A549 (cell line): ENCODE results near the gene PPP2R5B. TPM values are rescaled to one million over a fixed set of nuclear protein-coding genes. Genes with fewer than 3 reads are reported as not detected.

Source experiments
- ATAC-seq, 2 experiments: fragments of 200-7000 bp in 1 of 2; fragments of >200 bp in 1 of 2; cut with Nextera tagmentation in 1 of 2; cut with Tn5 transposase in 1 of 2; 3 replicates each; pipeline versions ENCODE4 v1.8.0 to v1.9.1; 2018 to 2020; ENCODE audit warnings: mild to moderate bottlenecking in 1 of 2, moderate library complexity in 1 of 2
- CTCF ChIA-PET: fragments of 300-600 bp; sonication (Branson Sonifier 250); formaldehyde crosslinking; extraction: SDS; loops from one replicate; lab custom pipeline; 2021; ENCODE audit warnings: antibody characterized with exemption, inconsistent platforms; lab: Yijun Ruan, JAX
- POLR2A ChIA-PET: fragments of 350-600 bp; formaldehyde crosslinking; extraction: SDS; loops from one replicate; lab custom pipeline; 2021; ENCODE audit warnings: antibody characterized with exemption, inconsistent platforms; lab: Yijun Ruan, JAX
- DNase-seq, 2 experiments: peaks; one replicate each; pipeline versions ENCODE4 v3.0.0 to v3.0.0-alpha.2; 2011 to 2016; ENCODE audit warnings: low read depth in 1 of 2, low spot score in 1 of 2
- FAIRE-seq: peaks from 2 replicates; lab custom pipeline; 2011; peaks lifted over from hg19 to GRCh38; lab: Jason Lieb, UNC
- H3K27ac ChIP-seq, 2 experiments: fragments of >200 bp; sonication (Bioruptor Twin); formaldehyde crosslinking; 3 replicates each; pipeline ENCODE4 v1.5.1; 2016 to 2017
- H3K4me1 ChIP-seq: fragments of >200 bp; sonication (Bioruptor Twin); formaldehyde crosslinking; 3 replicates; pipeline ENCODE4 v1.6.1; 2016
- H3K4me2 ChIP-seq: fragments of >200 bp; sonication (Bioruptor Twin); formaldehyde crosslinking; 3 replicates; pipeline ENCODE4 v1.6.1; 2016
- H3K4me3 ChIP-seq: fragments of >200 bp; sonication (Bioruptor Twin); formaldehyde crosslinking; 3 replicates; pipeline ENCODE4 v1.5.1; 2016
- H3K9me3 ChIP-seq: fragments of >200 bp; sonication (Bioruptor Twin); formaldehyde crosslinking; 3 replicates; pipeline ENCODE4 v1.6.1; 2016
- ATOH8 ChIP-seq: fragments of 250-450 bp; sonication (Bioruptor Pico); IDR thresholded peaks from 2 replicates; pipeline ENCODE4 v1.5.0; 2020; ENCODE audit warnings: low read depth, mild to moderate bottlenecking, moderate library complexity
- CBX2 ChIP-seq: fragments of 200-600 bp; sonication (generic); IDR thresholded peaks from 2 replicates; pipeline ENCODE4 v1.6.1; 2016; ENCODE audit warnings: low read depth, mild to moderate bottlenecking, borderline replicate concordance
- CHD2 ChIP-seq: fragments of 150-350 bp; IDR thresholded peaks from 2 replicates; pipeline ENCODE4 v1.6.1; 2014; ENCODE audit warnings: low read length; ENCODE audit not compliant: partially characterized antibody
- CHD4 ChIP-seq: fragments of 200-600 bp; sonication (generic); IDR thresholded peaks from 2 replicates; pipeline ENCODE4 v1.6.1; 2016; ENCODE audit warnings: antibody characterized with exemption, mild to moderate bottlenecking, borderline replicate concordance
- E2F6 ChIP-seq: IDR thresholded peaks from 2 replicates; pipeline ENCODE4 v1.6.1; 2012; ENCODE audit warnings: low read depth, borderline replicate concordance
- EHF ChIP-seq: fragments of 250-450 bp; sonication (Bioruptor Pico); IDR thresholded peaks from 2 replicates; pipeline ENCODE4 v1.5.0; 2020; ENCODE audit warnings: mild to moderate bottlenecking
- EHMT2 ChIP-seq: fragments of 200-600 bp; sonication (generic); IDR thresholded peaks from 2 replicates; pipeline ENCODE4 v1.6.1; 2016; ENCODE audit warnings: antibody characterized with exemption, low read depth, mild to moderate bottlenecking, moderate library complexity
- ESRRA ChIP-seq: fragments of 150-350 bp; IDR thresholded peaks from 2 replicates; pipeline ENCODE4 v1.6.1; 2014; ENCODE audit warnings: mild to moderate bottlenecking, low read length, borderline replicate concordance
- FOSB ChIP-seq: fragments of 250-450 bp; sonication (Bioruptor Pico); IDR thresholded peaks from 2 replicates; pipeline ENCODE4 v1.5.0; 2020; ENCODE audit warnings: mild to moderate bottlenecking, moderate library complexity
- FOSL2 ChIP-seq, 2 experiments: fragments of 450-650 bp in 1 of 2; fragments of >200 bp in 1 of 2; sonication (Bioruptor Twin) in 1 of 2; formaldehyde crosslinking; IDR thresholded peaks; 2 replicates each; pipeline versions ENCODE4 v1.5.0 to v1.6.1; 2016 to 2020; ENCODE audit warnings: mild to moderate bottlenecking in 1 of 2, moderate library complexity in 1 of 2
- FOXS1 ChIP-seq: fragments of 250-450 bp; sonication (Bioruptor Pico); IDR thresholded peaks from 2 replicates; pipeline ENCODE4 v1.5.0; 2020; ENCODE audit warnings: mild to moderate bottlenecking, moderate library complexity
- HEYL ChIP-seq: fragments of 250-450 bp; sonication (Bioruptor Pico); IDR thresholded peaks from 2 replicates; pipeline ENCODE4 v1.8.0; 2021; ENCODE audit warnings: mild to moderate bottlenecking, moderate library complexity
- HOXA7 ChIP-seq: fragments of 250-450 bp; sonication (Bioruptor Pico); IDR thresholded peaks from 2 replicates; pipeline ENCODE4 v1.5.0; 2020; ENCODE audit warnings: mild to moderate bottlenecking, moderate library complexity
- HOXB5 ChIP-seq: fragments of 250-450 bp; sonication (Bioruptor Pico); IDR thresholded peaks from 2 replicates; pipeline ENCODE4 v1.5.0; 2020; ENCODE audit warnings: mild to moderate bottlenecking, moderate library complexity
- JUN ChIP-seq, 2 experiments: fragments of >200 bp; sonication (Bioruptor Twin); formaldehyde crosslinking; IDR thresholded peaks; 2 replicates in 1 of 2; 3 replicates in 1 of 2; pipeline ENCODE4 v1.6.1; 2016 to 2017
- KDM5A ChIP-seq: fragments of 200-600 bp; sonication (generic); IDR thresholded peaks from 2 replicates; pipeline ENCODE4 v1.6.1; 2016; ENCODE audit warnings: antibody characterized with exemption, mild to moderate bottlenecking
- MYC ChIP-seq: IDR thresholded peaks from 2 replicates; pipeline ENCODE4 v1.6.1; 2012; ENCODE audit warnings: mild to moderate bottlenecking, inconsistent platforms, low read length, improper control_type of control experiment, borderline replicate concordance
- PHF8 ChIP-seq: fragments of 200-600 bp; sonication (generic); IDR thresholded peaks from 2 replicates; pipeline ENCODE4 v1.6.1; 2016; ENCODE audit warnings: low read depth, mild to moderate bottlenecking, antibody characterized with exemption, moderate library complexity, borderline replicate concordance
- RAD21 ChIP-seq, 2 experiments: fragments of >200 bp in 1 of 2; sonication (Bioruptor Twin) in 1 of 2; formaldehyde crosslinking in 1 of 2; IDR thresholded peaks in 1 of 2; conservative IDR thresholded peaks in 1 of 2; 2 replicates in 1 of 2; 3 replicates in 1 of 2; pipeline ENCODE4 v1.6.1; 2012 to 2018; ENCODE audit warnings: inconsistent platforms in 1 of 2
- REST ChIP-seq: fragments of 200-600 bp; sonication (generic); IDR thresholded peaks from 2 replicates; pipeline ENCODE4 v1.6.1; 2016; ENCODE audit warnings: antibody characterized with exemption, mild to moderate bottlenecking, moderate library complexity
- ZNF302 ChIP-seq: fragments of 250-450 bp; sonication (Bioruptor Pico); IDR thresholded peaks from 2 replicates; pipeline ENCODE4 v1.9.0; 2021; ENCODE audit warnings: inconsistent platforms, mild to moderate bottlenecking, moderate library complexity
- WGBS: methylation state at CpG from one replicate; pipeline ENCODE4 v1.1.6; 2017; ENCODE audit errors: missing lambda C conversion rate; 5-methylcytosine and 5-hydroxymethylcytosine counted together
- polyA plus RNA-seq, 4 experiments: library from polyadenylated mRNA; depleted of rRNA in 3 of 4; stranded (reverse); fragments of >200 nt; fragmentation: RNase III in 1 of 4; extraction: RNeasy Plus Mini Kit Qiagen cat#74134 plus additional on column Dnase treatment in 1 of 4; gene quantifications; 2 replicates in 3 of 4; 3 replicates in 1 of 4; pipeline ENCODE4 v1.2.3, GENCODE V29; 2011 to 2017

PPP2R5B gene
- polyA plus RNA-seq, 2 of the 4 experiments (the other 2 are of a cell fraction) = 5.7 to 6.9 TPM

DNA sequence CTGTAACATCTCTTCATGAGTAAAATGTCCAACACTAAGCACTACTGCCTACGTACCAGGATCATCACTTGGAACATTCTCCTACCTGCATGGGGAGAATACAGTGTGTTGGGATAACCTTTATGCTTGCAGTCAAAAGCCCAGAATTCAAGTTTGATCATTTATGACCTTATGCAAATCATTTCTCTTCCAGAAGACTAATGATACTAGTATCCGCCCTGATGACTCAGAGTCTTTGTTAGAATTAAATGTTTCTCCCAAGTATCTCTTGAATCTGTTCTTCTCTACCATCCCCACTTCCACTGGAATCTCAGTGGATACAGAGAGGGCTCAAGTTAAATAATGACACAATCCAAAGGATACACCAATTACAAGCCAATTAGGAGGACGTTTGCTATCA is 35.0 kb downstream of the PPP2R5B start:
- FAIRE-seq = no peak
- ATAC-seq = no peak

GRCh38 chr11:64960719-64961118 is 36.2 kb downstream of the PPP2R5B start:
- FAIRE-seq (no peak), ATAC-seq (no peak), DNase-seq (no peak)
- Histone ChIP-seq H3K4me2 (no peak overlapping the region), H3K27ac (no peak overlapping the region), H3K9me3 (no peaks in the 10 kb centered on the region), H3K4me3 (no peak overlapping the region), H3K4me1 (no peaks in the 10 kb centered on the region)
- 83% methylated on average over 4 of the region's 4 CpGs for WGBS
- CTCF ChIA-PET = no interaction called here
- POLR2A ChIA-PET = no interaction called here
- TF ChIP-seq FOXS1 (CRISPR knock-in tag) (no peak), HOXB5 (CRISPR knock-in tag) (no peak), FOSB (CRISPR knock-in tag) (no peak), HEYL (CRISPR knock-in tag) (no peak), KDM5A (no peak), CBX2 (no peak), ATOH8 (no peak), E2F6 (no peak), ZNF302 (CRISPR knock-in tag) (no peak), PHF8 (no peak), EHF (no peak), RAD21 (conservative IDR thresholded peaks at IDR 0.05 in 1 of 2, IDR thresholded peaks at IDR 0.05 in 1 of 2) (no peak), ESRRA (no peak), JUN (IDR thresholded peaks at IDR 0.05) (no peak), CHD2 (no peak)

More for the DNA sequence above, 35.0 kb downstream of the PPP2R5B start:
- no peaks in the 10 kb centered on the region for H3K4me1 ChIP-seq
- 56% methylated on average over 3 of the region's 3 CpGs for whole genome bisulfite sequencing
- H3K9me3 ChIP-seq = no peaks in the 10 kb centered on the region
- TF ChIP-seq CHD4 = no peak
- no peak for TF ChIP-seq ATOH8
- TF ChIP-seq, all 56 proteins: peak for 0
- ChIA-PET POLR2A (no interaction called here), CTCF (interaction anchor here (1.3 kb wide), 1 partner anchor 66 kb away, joined by 3 read pairs; no protein-coding TSS in a partner anchor)
- H3K27ac ChIP-seq = no peak overlapping the region
- H3K4me2 ChIP-seq = no peak overlapping the region
- no peak for DNase-seq
- no peak overlapping the region for H3K4me3 ChIP-seq

GRCh38 chr11:64963072-64963631 is 38.7 kb downstream of the PPP2R5B start:
- Histone ChIP-seq H3K9me3 (no peaks in the 10 kb centered on the region), H3K4me3 (no peak overlapping the region), H3K4me1 (no peaks in the 10 kb centered on the region), H3K4me2 (no peak overlapping the region), H3K27ac (no peak overlapping the region)
- CTCF ChIA-PET = interaction anchor here (1.2 to 2.5 kb wide), 2 partner anchors 11 to 34 kb away, joined by 3 to 10 read pairs; partner anchors contain the start of gene BATF2
- POLR2A ChIA-PET = no interaction called here
- FAIRE-seq = no peak
- no peak for TF ChIP-seq FOSL2 (IDR thresholded peaks at IDR 0.05)
- no peak for TF ChIP-seq FOSL2 (CRISPR knock-in tag; IDR thresholded peaks at IDR 0.05)
- TF ChIP-seq REST = no peak
- TF ChIP-seq EHMT2 = no peak
- no peak for TF ChIP-seq MYC
- TF ChIP-seq HOXA7 (CRISPR knock-in tag) = no peak
- ATAC-seq = no peak
- WGBS = 67% methylated on average over 5 of the region's 5 CpGs
- DNase-seq = no peak
